Keratinocyte (primary cell): ENCODE measurements around the gene TRAPPC14. TPM values are rescaled to one million over a fixed set of nuclear protein-coding genes. Genes with fewer than 3 reads are reported as not detected.

Experiments
- DNase-seq: peaks from one replicate; pipeline ENCODE4 v3.0.0-alpha.2; 2011; ENCODE audit warnings: low read depth, missing footprints, low spot score
- FAIRE-seq: peaks from 2 replicates; lab custom pipeline; 2011; peaks lifted over from hg19 to GRCh38; lab: Jason Lieb, UNC
- H2AFZ ChIP-seq: 2 replicates; pipeline ENCODE4 v1.6.0; 2012; ENCODE audit warnings: low read length, control low read depth, inconsistent platforms; ENCODE audit not compliant: control insufficient read depth
- H3K27ac ChIP-seq: 2 replicates; pipeline ENCODE4 v1.5.1; 2011; ENCODE audit warnings: low read length; ENCODE audit not compliant: control insufficient read depth, insufficient read depth
- H3K27me3 ChIP-seq: 3 replicates; pipeline ENCODE4 v1.6.0; 2011; ENCODE audit warnings: low read length; ENCODE audit not compliant: control insufficient read depth, insufficient read depth; ENCODE audit errors: extremely low read depth
- H3K36me3 ChIP-seq, 2 experiments: 2 replicates in 1 of 2; 3 replicates in 1 of 2; pipeline ENCODE4 v1.5.1; 2011; ENCODE audit warnings: low read length in 2 of 2, mild to moderate bottlenecking in 1 of 2; ENCODE audit not compliant: control insufficient read depth in 2 of 2, insufficient read depth in 2 of 2; ENCODE audit errors: extremely low read depth in 1 of 2
- H3K4me1 ChIP-seq: 3 replicates; pipeline ENCODE4 v1.5.1; 2011; ENCODE audit warnings: low read length; ENCODE audit not compliant: control insufficient read depth, insufficient read depth; ENCODE audit errors: extremely low read depth
- H3K4me2 ChIP-seq: 3 replicates; pipeline ENCODE4 v1.6.0; 2011; ENCODE audit warnings: low read depth, low read length; ENCODE audit not compliant: control insufficient read depth, insufficient read depth; ENCODE audit errors: extremely low read depth
- H3K4me3 ChIP-seq, 3 experiments: fragments of 200-600 bp in 1 of 3; sonication (generic) in 1 of 3; 2 replicates in 2 of 3; 3 replicates in 1 of 3; pipeline ENCODE4 v1.5.1; 2011 to 2016; ENCODE audit warnings: low read length in 3 of 3, mild to moderate bottlenecking in 3 of 3, control low read depth in 2 of 3, inconsistent platforms in 1 of 3, low read depth in 1 of 3, mixed read lengths in 1 of 3, mixed run types in 1 of 3, moderate library complexity in 1 of 3; ENCODE audit not compliant: control insufficient read depth in 2 of 3, insufficient read depth in 2 of 3; ENCODE audit errors: extremely low read depth in 1 of 3
- H3K79me2 ChIP-seq: 2 replicates; pipeline ENCODE4 v1.6.0; 2012; ENCODE audit warnings: low read length; ENCODE audit not compliant: control insufficient read depth, insufficient read depth
- H3K9ac ChIP-seq: 3 replicates; pipeline ENCODE4 v1.6.0; 2011; ENCODE audit warnings: low read length; ENCODE audit not compliant: control insufficient read depth, insufficient read depth; ENCODE audit errors: extremely low read depth
- H3K9me1 ChIP-seq: 3 replicates; pipeline ENCODE4 v1.6.0; 2011; ENCODE audit warnings: low read length; ENCODE audit not compliant: control insufficient read depth, insufficient read depth; ENCODE audit errors: extremely low read depth
- H3K9me3 ChIP-seq: 2 replicates; pipeline ENCODE4 v1.5.1; 2012; ENCODE audit warnings: low read depth, low read length; ENCODE audit not compliant: control insufficient read depth
- H4K20me1 ChIP-seq: 3 replicates; pipeline ENCODE4 v1.6.0; 2011; ENCODE audit warnings: low read length; ENCODE audit not compliant: control insufficient read depth, insufficient read depth; ENCODE audit errors: extremely low read depth
- EZH2 ChIP-seq: IDR thresholded peaks from one replicate; pipeline ENCODE4 v1.6.1; 2012; ENCODE audit warnings: inconsistent platforms, mild to moderate bottlenecking, low read length, moderate library complexity
- dilution Hi-C: fragments of 300-500 bp; cut with MboI; formaldehyde crosslinking; loops from one replicate; pipeline ENCODE4 v1.7.0; 2020; ENCODE audit warnings: low sequenced_read_pairs; ENCODE audit not compliant: extremely low pct_ligation_motif_present
- polyA plus RNA-seq, 5 experiments: library from polyadenylated mRNA; depleted of rRNA in 3 of 5; stranded (reverse) in 3 of 5; stranded (forward) in 1 of 5; unstranded in 1 of 5; fragments of >200 nt; gene quantifications; 1 replicate in 1 of 5; 2 replicates in 3 of 5; 3 replicates in 1 of 5; pipeline versions ENCODE4 v1.2.1 to v1.2.3, GENCODE V29; 2011 to 2012; ENCODE audit warnings: missing spikeins in 2 of 5, low read depth in 1 of 5, low replicate concordance in 1 of 5
- TF ChIP-seq, protein P1 (sequence below), 3 experiments: IDR thresholded peaks in 1 of 3; conservative IDR thresholded peaks in 1 of 3; optimal IDR thresholded peaks in 1 of 3; 2 replicates in 2 of 3; 3 replicates in 1 of 3; pipeline versions ENCODE3 to v1.5.1; 2011; ENCODE audit warnings: low read length in 3 of 3, mild to moderate bottlenecking in 3 of 3, moderate library complexity in 2 of 3, control low read depth in 1 of 3, inconsistent platforms in 1 of 3; ENCODE audit not compliant: insufficient read depth in 2 of 3; ENCODE audit errors: extremely low read depth in 1 of 3

Gene TRAPPC14
- polyA plus RNA-seq, 1 donor (not counting 4 experiments of a cell fraction or from before 2014, with no cell fraction given) = 4.7 TPM

DNA sequence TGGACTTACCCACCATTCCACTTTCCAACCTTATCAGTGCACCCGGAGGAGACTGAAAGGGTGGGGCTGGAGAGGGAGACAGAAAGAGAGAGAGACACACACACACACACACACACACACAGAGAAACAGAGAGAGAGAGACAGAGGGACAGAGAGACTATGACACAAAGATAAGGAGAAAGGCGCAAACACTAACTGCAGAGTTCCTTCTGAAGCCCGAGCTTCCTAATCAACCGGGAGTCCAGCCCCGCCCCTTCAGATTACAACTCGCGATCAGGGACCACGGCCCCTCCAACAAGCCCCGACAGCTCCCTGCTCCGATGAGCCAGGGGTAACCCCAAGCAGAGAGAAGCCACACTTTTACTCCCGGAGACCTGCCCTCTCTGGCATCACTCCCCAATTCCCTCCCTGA is 9.4 kb upstream of the TRAPPC14 start:
- TF ChIP-seq EZH2 = no peak
- TF ChIP-seq, protein P1, sequence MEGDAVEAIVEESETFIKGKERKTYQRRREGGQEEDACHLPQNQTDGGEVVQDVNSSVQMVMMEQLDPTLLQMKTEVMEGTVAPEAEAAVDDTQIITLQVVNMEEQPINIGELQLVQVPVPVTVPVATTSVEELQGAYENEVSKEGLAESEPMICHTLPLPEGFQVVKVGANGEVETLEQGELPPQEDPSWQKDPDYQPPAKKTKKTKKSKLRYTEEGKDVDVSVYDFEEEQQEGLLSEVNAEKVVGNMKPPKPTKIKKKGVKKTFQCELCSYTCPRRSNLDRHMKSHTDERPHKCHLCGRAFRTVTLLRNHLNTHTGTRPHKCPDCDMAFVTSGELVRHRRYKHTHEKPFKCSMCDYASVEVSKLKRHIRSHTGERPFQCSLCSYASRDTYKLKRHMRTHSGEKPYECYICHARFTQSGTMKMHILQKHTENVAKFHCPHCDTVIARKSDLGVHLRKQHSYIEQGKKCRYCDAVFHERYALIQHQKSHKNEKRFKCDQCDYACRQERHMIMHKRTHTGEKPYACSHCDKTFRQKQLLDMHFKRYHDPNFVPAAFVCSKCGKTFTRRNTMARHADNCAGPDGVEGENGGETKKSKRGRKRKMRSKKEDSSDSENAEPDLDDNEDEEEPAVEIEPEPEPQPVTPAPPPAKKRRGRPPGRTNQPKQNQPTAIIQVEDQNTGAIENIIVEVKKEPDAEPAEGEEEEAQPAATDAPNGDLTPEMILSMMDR (optimal IDR thresholded peaks at IDR 0.05 in 1 of 3, IDR thresholded peaks at IDR 0.05 in 1 of 3, conservative IDR thresholded peaks at IDR 0.05 in 1 of 3; ENCODE audit: extremely low read depth in 1 of 3, insufficient read depth in 2 of 3, low read length in 3 of 3) = no peak
- DNase-seq = no peak
- Histone ChIP-seq H3K9ac (peak overlapping the region; percentile 37), H3K27ac (no peak overlapping the region), H3K9me3 (no peaks in the 10 kb centered on the region), H3K36me3 (no peaks in the 10 kb centered on the region), H3K9me1 (peaks cover 2% of the 10 kb centered on the region), H2AFZ (peak overlapping the region; percentile 90), H3K4me2 (peak overlapping the region; percentile 94), H3K4me3 (peak overlapping the region in 2 of 3 experiments; percentile 62 to 72), H3K4me1 (peaks cover 25% of the 10 kb centered on the region), H3K79me2 (no peaks in the 10 kb centered on the region), H4K20me1 (no peaks in the 10 kb centered on the region), H3K27me3 (peaks cover 14% of the 10 kb centered on the region)
- no peak for FAIRE-seq
- dilution Hi-C loops = no loop called here

DNA sequence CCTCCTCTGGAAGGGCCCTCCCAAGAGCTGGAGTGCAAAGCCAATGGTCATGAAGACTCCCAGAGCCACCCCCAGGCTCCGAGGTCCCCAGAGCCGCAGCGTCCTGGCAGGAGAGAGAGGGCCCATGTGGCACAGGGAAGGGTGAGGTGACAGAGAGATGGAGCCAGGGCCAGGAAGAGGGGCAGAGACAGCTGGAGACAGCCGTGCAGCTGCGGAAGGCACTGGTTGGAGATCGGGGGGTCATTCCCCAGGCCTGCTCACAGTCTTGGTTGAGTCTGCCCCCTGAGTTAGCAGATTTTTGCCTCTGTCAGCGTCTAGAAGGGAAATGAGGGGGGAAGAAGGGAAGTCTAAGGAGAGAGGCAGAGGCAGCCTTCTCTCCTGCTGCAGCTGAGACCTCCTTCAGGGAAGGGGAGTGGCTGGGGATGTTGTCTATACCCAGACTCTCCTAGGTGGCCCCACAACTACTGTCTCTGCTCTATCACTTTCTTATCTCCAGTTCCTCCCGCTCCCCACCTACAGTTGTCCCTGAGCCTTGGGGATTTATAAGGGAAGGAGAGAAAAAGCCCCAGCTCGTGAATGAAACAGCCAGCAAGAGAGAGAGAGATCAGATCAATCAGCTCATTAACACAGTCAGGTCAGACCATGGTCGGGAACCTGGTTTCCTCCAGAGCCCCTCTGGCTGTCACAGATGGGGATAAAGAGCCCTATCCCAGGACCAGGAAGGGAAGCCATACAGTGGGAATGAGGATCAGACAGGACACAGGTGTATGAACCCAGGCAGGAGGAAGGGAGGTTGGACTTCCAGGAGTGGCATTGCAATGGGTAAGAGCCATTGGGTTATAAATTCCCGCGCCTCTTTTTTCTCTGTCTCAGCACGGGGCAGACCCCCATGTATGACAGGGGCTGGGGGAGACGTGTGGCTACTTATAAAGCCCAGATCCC is 8.7 kb upstream of the TRAPPC14 start:
- peaks cover 14% of the 10 kb centered on the region for H3K27me3 ChIP-seq
- H3K36me3 ChIP-seq = no peaks in the 10 kb centered on the region
- no peaks in the 10 kb centered on the region for H4K20me1 ChIP-seq
- no peak overlapping the region for H3K27ac ChIP-seq
- DNase-seq = no peak
- dilution Hi-C loops = no loop called here
- no peaks in the 10 kb centered on the region for H3K79me2 ChIP-seq
- peaks cover 28% of the 10 kb centered on the region for H3K4me1 ChIP-seq
- TF ChIP-seq, protein P1 (optimal IDR thresholded peaks at IDR 0.05 in 1 of 3, IDR thresholded peaks at IDR 0.05 in 1 of 3, conservative IDR thresholded peaks at IDR 0.05 in 1 of 3; ENCODE audit: extremely low read depth in 1 of 3, insufficient read depth in 2 of 3, low read length in 3 of 3) = no peak
- TF ChIP-seq EZH2 = no peak
- H3K9ac ChIP-seq = no peak overlapping the region
- H3K9me1 ChIP-seq = peaks cover 2% of the 10 kb centered on the region
- H2AFZ ChIP-seq = no peak overlapping the region
- H3K4me2 ChIP-seq = peak overlapping the region; percentile 94
- no peak for FAIRE-seq
- H3K4me3 ChIP-seq = peak overlapping the region in 1 of 3 experiments; percentile 62
- H3K9me3 ChIP-seq = no peaks in the 10 kb centered on the region
